AG09319 (cell line): Measurements from ENCODE around the gene PLA2G12A.

Source experiments
- DNase-seq: peaks from one replicate; pipeline ENCODE4 v3.0.0-alpha.2; 2010; ENCODE audit warnings: low read depth; ENCODE audit errors: extremely low read depth
- CTCF ChIP-seq: IDR thresholded peaks from 2 replicates; pipeline ENCODE4 v1.5.1; 2011; ENCODE audit warnings: low read depth, mild to moderate bottlenecking, inconsistent platforms, low read length, moderate library complexity

The PLA2G12A gene

GRCh38 chr4:109751852-109752251 is 22.0 kb upstream of the PLA2G12A start:
- DNase-seq, result no peak
- no peak for TF ChIP-seq CTCF

- no peak for TF ChIP-seq CTCF
- no peak for DNase-seq
Measured at GRCh38 chr4:109750652-109751244, 20.9 kb upstream of the PLA2G12A start.

- TF ChIP-seq CTCF, result no peak
- DNase-seq, result no peak
Measured at GRCh38 chr4:109749388-109750082, 19.7 kb upstream of the PLA2G12A start.

- no peak for DNase-seq
- TF ChIP-seq CTCF, result no peak
Measured at GRCh38 chr4:109748114-109748513, 18.2 kb upstream of the PLA2G12A start.

- no peak for DNase-seq
- no peak for TF ChIP-seq CTCF
Measured at GRCh38 chr4:109746728-109747127, 16.9 kb upstream of the PLA2G12A start.

- no peak for TF ChIP-seq CTCF
- no peak for DNase-seq
Measured at GRCh38 chr4:109745830-109746229, 16.0 kb upstream of the PLA2G12A start.

- TF ChIP-seq CTCF, result no peak
- no peak for DNase-seq
Measured at GRCh38 chr4:109739547-109739946, 9.7 kb upstream of the PLA2G12A start.
